Epithelial cell of esophagus (primary cell): Measurements from ENCODE around the gene SMAD9.

Experiments
- DNase-seq: peaks from one replicate; pipeline ENCODE4 v3.0.0; 2010; ENCODE audit warnings: low read depth
- H3K4me3 ChIP-seq: 2 replicates; pipeline ENCODE4 v1.5.1; 2011; ENCODE audit warnings: mild to moderate bottlenecking, low read length, control low read depth
- TF ChIP-seq, protein P1 (sequence below): IDR thresholded peaks from 2 replicates; pipeline ENCODE4 v1.5.1; 2011; ENCODE audit warnings: low read depth, mild to moderate bottlenecking, low read length, control low read depth, inconsistent platforms; ENCODE audit not compliant: insufficient read depth; ENCODE audit errors: missing control alignments

SMAD9 gene

DNA sequence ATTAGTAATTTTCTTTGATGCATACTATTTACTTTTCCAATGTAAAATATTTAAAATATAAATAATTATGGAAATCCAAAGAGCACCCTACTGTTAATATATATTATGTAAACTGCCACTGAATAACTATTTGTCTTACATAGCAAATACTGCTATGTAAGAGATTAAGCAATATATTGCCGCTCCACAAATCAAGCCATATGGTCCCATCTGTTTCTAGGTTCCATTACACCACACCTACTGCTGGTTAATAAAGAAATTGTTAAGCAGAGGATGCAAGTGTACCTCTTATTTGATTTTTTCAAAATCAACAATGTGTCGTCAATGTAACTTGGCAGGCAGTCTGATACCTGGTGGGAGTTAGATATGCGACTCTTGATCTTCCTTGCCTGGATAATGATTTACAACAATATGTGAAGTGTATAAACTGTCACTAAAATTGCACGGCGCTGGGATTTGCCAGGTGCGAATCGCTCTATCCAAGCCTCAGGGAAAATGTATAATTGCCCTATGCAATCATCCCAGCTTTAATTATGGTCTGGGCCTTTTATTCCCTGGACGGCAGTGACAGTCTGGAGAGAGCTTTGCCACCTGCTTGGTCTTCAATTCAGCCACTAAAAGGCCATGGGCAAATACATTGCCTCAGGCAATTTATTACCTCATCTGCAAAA, 16.0 kb downstream of the SMAD9 start:
- TF ChIP-seq, protein P1, sequence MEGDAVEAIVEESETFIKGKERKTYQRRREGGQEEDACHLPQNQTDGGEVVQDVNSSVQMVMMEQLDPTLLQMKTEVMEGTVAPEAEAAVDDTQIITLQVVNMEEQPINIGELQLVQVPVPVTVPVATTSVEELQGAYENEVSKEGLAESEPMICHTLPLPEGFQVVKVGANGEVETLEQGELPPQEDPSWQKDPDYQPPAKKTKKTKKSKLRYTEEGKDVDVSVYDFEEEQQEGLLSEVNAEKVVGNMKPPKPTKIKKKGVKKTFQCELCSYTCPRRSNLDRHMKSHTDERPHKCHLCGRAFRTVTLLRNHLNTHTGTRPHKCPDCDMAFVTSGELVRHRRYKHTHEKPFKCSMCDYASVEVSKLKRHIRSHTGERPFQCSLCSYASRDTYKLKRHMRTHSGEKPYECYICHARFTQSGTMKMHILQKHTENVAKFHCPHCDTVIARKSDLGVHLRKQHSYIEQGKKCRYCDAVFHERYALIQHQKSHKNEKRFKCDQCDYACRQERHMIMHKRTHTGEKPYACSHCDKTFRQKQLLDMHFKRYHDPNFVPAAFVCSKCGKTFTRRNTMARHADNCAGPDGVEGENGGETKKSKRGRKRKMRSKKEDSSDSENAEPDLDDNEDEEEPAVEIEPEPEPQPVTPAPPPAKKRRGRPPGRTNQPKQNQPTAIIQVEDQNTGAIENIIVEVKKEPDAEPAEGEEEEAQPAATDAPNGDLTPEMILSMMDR, result no peak
- H3K4me3 ChIP-seq, result no peak overlapping the region
- no peak for DNase-seq

DNA sequence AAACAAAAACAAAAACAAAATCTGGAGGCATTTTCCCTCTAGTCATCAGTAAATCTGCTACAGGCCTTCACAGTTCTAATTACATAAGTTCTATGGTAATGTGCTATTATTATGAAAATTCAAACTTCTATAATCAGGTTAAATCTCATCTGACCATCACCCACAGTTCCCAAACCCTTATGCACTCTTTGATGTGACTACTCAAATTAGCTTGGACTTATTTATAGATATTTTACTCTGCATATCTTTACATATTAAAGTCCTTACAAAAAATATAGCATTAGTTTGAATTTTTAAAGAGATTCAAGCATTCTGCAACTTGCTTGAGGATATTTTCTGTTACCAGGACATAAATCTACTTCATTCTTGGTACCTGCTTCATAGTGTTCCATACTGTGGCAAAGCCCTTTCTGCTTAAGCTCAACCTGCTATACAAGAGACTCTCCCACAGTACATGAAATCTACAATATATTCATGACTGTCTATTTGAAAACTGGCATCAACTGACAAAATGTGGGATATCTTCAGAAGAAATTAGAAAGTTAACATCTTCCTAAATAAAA, 22.9 kb downstream of the SMAD9 start:
- no peak overlapping the region for H3K4me3 ChIP-seq
- no peak for DNase-seq
- TF ChIP-seq, protein P1, result no peak

DNA sequence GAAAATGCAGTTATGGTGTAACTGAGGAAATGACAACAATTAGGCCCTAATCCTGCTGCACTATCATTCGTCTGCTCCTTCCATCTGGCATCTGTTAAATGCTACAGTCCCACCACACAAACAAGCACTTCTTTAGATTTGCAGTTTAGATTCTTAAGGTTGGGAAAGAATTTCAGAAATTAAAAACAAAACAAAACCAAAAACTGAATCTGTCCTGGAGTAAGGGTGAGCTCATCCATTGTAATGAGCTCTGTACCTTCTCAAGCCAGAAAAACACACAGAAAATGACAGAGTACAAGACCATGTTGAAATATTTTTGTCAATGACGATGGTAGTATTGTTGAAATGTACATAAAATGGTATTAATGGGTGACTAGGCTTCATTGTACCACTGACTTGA, 28.3 kb downstream of the SMAD9 start:
- H3K4me3 ChIP-seq, result no peak overlapping the region
- no peak for DNase-seq
- TF ChIP-seq, protein P1, result no peak

DNA sequence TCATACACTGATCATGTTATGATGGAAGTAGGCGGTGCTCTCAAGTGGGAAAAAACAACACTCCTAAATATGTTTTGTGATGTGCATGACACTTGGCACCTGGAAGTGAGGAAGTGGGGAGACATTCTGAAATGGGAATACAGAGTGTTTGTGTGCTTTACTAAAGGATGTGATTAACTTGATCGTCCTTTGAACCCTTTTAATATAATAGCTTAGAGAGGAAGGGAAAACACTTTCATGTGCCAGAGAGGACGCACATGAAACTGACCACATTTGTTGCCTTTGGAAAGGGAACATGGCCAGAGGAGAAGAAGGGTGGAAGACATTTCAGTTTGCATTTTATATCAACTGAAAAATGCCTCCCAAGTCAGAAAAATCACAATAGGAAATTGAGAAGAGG, 31.4 kb downstream of the SMAD9 start:
- no peak for DNase-seq
- no peak overlapping the region for H3K4me3 ChIP-seq
- TF ChIP-seq, protein P1, result no peak

DNA sequence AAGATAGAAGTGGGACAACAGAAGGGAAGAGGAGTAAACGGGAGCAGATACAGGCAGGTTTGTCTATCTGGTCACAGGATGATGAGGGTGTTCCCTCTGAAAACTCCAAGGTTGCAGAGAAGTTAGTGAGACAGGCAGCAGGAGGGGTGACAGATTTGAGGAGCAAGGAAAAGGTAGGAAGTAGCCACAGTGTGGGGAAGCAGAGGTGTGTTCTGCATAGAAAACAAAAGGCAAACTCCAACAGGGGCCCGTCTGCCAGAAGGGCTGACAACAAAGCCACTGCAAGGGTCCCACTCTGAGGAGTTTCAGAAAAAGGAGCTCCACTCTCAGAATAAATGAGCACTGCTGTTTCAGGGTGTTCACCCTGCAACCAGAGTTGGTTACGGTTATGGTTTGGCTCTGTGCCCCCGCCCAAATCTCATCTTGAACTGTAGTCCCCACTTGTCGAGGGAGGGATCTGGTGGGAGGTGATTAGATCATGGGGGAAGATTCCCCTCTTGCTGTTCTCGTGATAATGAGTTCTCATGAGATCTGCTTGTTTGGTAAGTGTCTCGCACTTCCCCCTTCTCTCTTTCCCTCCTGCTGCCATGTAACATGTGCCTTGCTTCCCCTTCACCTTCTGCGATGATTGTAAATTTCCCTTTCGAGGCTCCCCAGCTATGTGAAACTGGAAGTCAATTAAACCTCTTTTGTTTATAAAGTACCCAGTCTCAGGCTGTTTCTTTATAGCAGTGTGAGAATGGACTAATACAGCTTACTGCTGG, 32.1 kb downstream of the SMAD9 start:
- no peak overlapping the region for H3K4me3 ChIP-seq
- no peak for DNase-seq
- TF ChIP-seq, protein P1, result no peak

DNA sequence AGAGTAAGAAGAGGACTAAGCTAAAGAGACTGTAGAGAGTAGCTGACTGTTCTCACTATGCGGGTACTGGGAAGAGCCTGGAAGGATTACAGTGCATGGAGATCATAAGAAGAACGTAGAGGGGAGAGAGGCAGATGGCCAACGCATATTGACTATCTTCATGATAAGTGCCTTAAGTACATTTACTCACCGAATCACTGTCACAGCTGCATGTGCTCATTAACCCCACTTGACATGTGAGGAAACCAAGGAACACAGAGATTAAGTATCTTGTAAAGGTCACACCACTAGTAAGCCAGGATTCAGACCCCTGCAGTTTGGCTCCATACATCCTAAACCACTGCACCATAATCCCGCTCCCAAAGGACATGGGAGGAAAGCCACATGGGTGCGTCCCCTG, 34.1 kb downstream of the SMAD9 start:
- TF ChIP-seq, protein P1, result no peak
- DNase-seq, result no peak
- H3K4me3 ChIP-seq, result no peak overlapping the region
